HG03457 (cell line): ENCODE measurements around the gene DBR1.
A peak's percentile ranks its signal among the peaks of the same experiment; 100 is the strongest.
"Not testable (repeated sequence)": the region's sequence is repeated elsewhere in the genome, so short reads cannot be mapped to it uniquely, and the experiment has no call there.

Source experiments
- ATAC-seq: cut with Tn5 transposase; IDR thresholded peaks from one replicate; pipeline ENCODE4 v1.9.1; 2021; ENCODE audit warnings: moderate number of reproducible peaks; ENCODE audit not compliant: unreplicated experiment

Gene DBR1

GRCh38 chr3:138186803-138187295 is 12.1 kb upstream of the DBR1 start:
- peak; percentile 78 for ATAC-seq

GRCh38 chr3:138186221-138186620 is 11.5 kb upstream of the DBR1 start:
- ATAC-seq: no peak

GRCh38 chr3:138184994-138185393 is 10.3 kb upstream of the DBR1 start:
- no peak for ATAC-seq

- ATAC-seq: peak; percentile 53
Observed at GRCh38 chr3:138180375-138181029, 5.8 kb upstream of the DBR1 start.

- no peak for ATAC-seq
Observed at GRCh38 chr3:138173769-138174420, 826 bp downstream of the DBR1 start.

- no peak for ATAC-seq
Observed at GRCh38 chr3:138172625-138173024, 2.1 kb downstream of the DBR1 start.

- no peak for ATAC-seq
Observed at GRCh38 chr3:138165061-138165460, 9.7 kb downstream of the DBR1 start.

GRCh38 chr3:138157743-138158142 is 17.0 kb downstream of the DBR1 start:
- ATAC-seq: no peak

GRCh38 chr3:138154534-138154933 is 20.2 kb downstream of the DBR1 start:
- ATAC-seq: no peak

- ATAC-seq: no peak
Observed at GRCh38 chr3:138148503-138148902, 26.2 kb downstream of the DBR1 start.

- ATAC-seq: not testable (repeated sequence)
Observed at GRCh38 chr3:138142181-138142580, 32.5 kb downstream of the DBR1 start.

- no peak for ATAC-seq
Observed at GRCh38 chr3:138140940-138141339, 33.8 kb downstream of the DBR1 start.

- ATAC-seq: no peak
Observed at GRCh38 chr3:138139691-138140090, 35.0 kb downstream of the DBR1 start.

GRCh38 chr3:138137861-138138260 is 36.9 kb downstream of the DBR1 start:
- ATAC-seq: no peak

- no peak for ATAC-seq
Observed at GRCh38 chr3:138136201-138136600, 38.5 kb downstream of the DBR1 start.

GRCh38 chr3:138135833-138136194 is 38.9 kb downstream of the DBR1 start:
- no peak for ATAC-seq

- no peak for ATAC-seq
Observed at GRCh38 chr3:138135146-138135832, 39.4 kb downstream of the DBR1 start.

GRCh38 chr3:138132239-138132638 is 42.5 kb downstream of the DBR1 start, which contains the start of gene A4GNT:
Gene A4GNT, minus strand, starts transcription at chr3:138132390. Its CDS starts 1,134 bp downstream, at chr3:138131256.
- ATAC-seq: no peak

- no peak for ATAC-seq
Observed at GRCh38 chr3:138127636-138128365, 46.9 kb downstream of the DBR1 start.

GRCh38 chr3:138125548-138126221 is 49.0 kb downstream of the DBR1 start:
- no peak for ATAC-seq
